ENCODE results near the gene ADGRG3.
"Not testable (repeated sequence)": the region's sequence is repeated elsewhere in the genome, so short reads cannot be mapped to it uniquely, and the experiment has no call there.

The ADGRG3 gene

GRCh38 chr16:57697896-57698537 is 29.9 kb downstream of the ADGRG3 start:
- DNase-seq (ENCODE audit: low spot score), result no peak

GRCh38 chr16:57698812-57699405 is 30.8 kb downstream of the ADGRG3 start:
- DNase-seq (ENCODE audit: low spot score), result no peak

GRCh38 chr16:57699481-57699880 is 31.4 kb downstream of the ADGRG3 start:
- DNase-seq (ENCODE audit: low spot score), result no peak

- no peak for DNase-seq (ENCODE audit: low spot score)
Observed at GRCh38 chr16:57699899-57700298, 31.8 kb downstream of the ADGRG3 start.

GRCh38 chr16:57700781-57701551 is 32.9 kb downstream of the ADGRG3 start:
- DNase-seq (ENCODE audit: low spot score), result no peak

- no peak for DNase-seq (ENCODE audit: low spot score)
Observed at GRCh38 chr16:57701759-57702371, 33.8 kb downstream of the ADGRG3 start.

- no peak for DNase-seq (ENCODE audit: low spot score)
Observed at GRCh38 chr16:57703416-57704010, 35.4 kb downstream of the ADGRG3 start.

GRCh38 chr16:57704011-57704904 is 36.2 kb downstream of the ADGRG3 start:
- no peak for DNase-seq (ENCODE audit: low spot score)

GRCh38 chr16:57704905-57705852 is 37.1 kb downstream of the ADGRG3 start:
- DNase-seq (ENCODE audit: low spot score), result no peak

- no peak for DNase-seq (ENCODE audit: low spot score)
Observed at GRCh38 chr16:57706717-57707116, 38.6 kb downstream of the ADGRG3 start.

GRCh38 chr16:57707331-57707730 is 39.2 kb downstream of the ADGRG3 start:
- no peak for DNase-seq (ENCODE audit: low spot score)

GRCh38 chr16:57708168-57708567 is 40.1 kb downstream of the ADGRG3 start:
- DNase-seq (ENCODE audit: low spot score), result no peak

GRCh38 chr16:57709663-57710062 is 41.6 kb downstream of the ADGRG3 start:
- no peak for DNase-seq (ENCODE audit: low spot score)

- DNase-seq (ENCODE audit: low spot score), result peak; percentile 39
Observed at GRCh38 chr16:57711346-57711745, 43.2 kb downstream of the ADGRG3 start.

- DNase-seq (ENCODE audit: low spot score), result no peak
Observed at GRCh38 chr16:57711993-57712392, 43.9 kb downstream of the ADGRG3 start.

- DNase-seq (ENCODE audit: low spot score), result not testable (repeated sequence)
Observed at GRCh38 chr16:57712569-57712968, 44.5 kb downstream of the ADGRG3 start.

- no peak for DNase-seq (ENCODE audit: low spot score)
Observed at GRCh38 chr16:57713596-57713995, 45.5 kb downstream of the ADGRG3 start.

- DNase-seq (ENCODE audit: low spot score), result no peak
Observed at GRCh38 chr16:57714047-57714446, 45.9 kb downstream of the ADGRG3 start.

GRCh38 chr16:57720142-57720575 is 52.1 kb downstream of the ADGRG3 start:
- peak; percentile 28 for DNase-seq (ENCODE audit: low spot score)
